ENCODE data around the gene MBTPS1. TPM values are rescaled to one million over a fixed set of nuclear protein-coding genes. Genes with fewer than 3 reads are reported as not detected.

MBTPS1 gene
- total RNA-seq, 4 donors from 2014 or later, result 36.3 to 77.6 (median 53.0) TPM

DNA sequence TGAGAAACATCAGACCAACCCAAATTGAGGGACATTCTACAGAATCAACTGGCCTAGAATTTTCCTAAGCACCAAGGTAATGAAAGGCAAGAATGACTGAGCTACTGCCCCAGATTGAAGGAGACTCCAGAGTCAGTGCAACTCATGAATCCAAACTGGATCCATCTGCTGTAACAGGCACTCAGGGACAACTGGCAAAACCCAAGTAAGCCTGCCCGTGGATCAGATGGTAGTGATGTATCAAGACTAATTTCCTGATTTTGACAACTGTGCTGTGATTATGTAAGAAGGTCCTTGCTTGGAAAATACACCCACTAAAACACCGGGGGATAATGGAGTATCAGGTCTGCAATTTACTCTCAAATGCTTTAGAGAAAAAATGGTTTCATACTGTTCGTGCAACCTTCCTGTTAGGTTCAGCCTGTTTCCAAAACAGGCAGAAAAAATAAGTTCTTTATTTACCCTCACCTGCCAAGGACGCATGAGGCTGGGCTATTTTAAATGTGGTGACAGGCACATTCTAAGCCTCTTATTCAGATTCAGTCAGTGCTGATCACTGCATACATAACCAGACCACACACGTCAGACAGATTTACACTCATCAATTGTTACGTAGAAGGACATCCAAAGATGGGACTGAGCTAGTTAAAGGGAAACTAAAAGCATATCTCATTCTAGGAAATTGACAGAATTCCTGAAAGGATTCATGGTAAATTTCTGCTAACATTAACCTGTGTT is 7.0 kb downstream of the MBTPS1 start:
- TF ChIP-seq, protein P1, sequence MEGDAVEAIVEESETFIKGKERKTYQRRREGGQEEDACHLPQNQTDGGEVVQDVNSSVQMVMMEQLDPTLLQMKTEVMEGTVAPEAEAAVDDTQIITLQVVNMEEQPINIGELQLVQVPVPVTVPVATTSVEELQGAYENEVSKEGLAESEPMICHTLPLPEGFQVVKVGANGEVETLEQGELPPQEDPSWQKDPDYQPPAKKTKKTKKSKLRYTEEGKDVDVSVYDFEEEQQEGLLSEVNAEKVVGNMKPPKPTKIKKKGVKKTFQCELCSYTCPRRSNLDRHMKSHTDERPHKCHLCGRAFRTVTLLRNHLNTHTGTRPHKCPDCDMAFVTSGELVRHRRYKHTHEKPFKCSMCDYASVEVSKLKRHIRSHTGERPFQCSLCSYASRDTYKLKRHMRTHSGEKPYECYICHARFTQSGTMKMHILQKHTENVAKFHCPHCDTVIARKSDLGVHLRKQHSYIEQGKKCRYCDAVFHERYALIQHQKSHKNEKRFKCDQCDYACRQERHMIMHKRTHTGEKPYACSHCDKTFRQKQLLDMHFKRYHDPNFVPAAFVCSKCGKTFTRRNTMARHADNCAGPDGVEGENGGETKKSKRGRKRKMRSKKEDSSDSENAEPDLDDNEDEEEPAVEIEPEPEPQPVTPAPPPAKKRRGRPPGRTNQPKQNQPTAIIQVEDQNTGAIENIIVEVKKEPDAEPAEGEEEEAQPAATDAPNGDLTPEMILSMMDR (IDR thresholded peaks at IDR 0.05), result no peak
- no peak for TF ChIP-seq POLR2A (IDR thresholded peaks at IDR 0.05)
- Histone ChIP-seq H3K4me3 (no peak overlapping the region), H3K36me3 (peaks cover 0 to 50% (median 0%) of the 10 kb centered on the region in 3 donors), H3K27ac (peak overlapping the region in 2 of 4 donors; percentile 6 to 16), H3K27me3 (no peaks in the 10 kb centered on the region), H3K4me1 (peaks cover 0 to 58% (median 3%) of the 10 kb centered on the region in 3 donors), H3K9me3 (no peaks in the 10 kb centered on the region)
- DNase-seq, result no peak
- intact Hi-C loops (cut with DNase I), result no loop called here
- 64 to 71% methylated on average over 6 of the region's 6 CpGs for WGBS, 2 donors

DNA sequence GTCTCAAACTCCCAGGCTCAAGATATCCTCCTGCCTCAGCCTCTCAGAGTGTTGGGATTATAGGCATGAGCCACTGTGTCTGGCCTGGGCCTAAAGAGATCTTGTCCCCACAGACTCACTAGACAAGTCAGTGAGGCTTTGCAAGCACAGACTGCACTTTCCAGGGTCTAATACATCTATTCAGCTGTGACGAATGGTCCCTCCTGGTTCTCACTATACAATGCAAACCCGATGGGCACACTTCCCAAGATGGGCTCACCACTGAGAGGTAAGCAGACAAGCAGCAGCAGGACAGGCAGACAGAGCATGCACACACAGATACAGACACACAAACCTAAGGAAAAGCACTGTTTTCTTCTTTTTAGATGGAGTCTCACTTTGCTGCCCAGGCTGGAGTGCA is 8.8 kb downstream of the MBTPS1 start:
- intact Hi-C loops (cut with DNase I), result no loop called here
- 43 to 60% methylated on average over 1 of the region's 2 CpGs for WGBS, 2 donors
- no peak for DNase-seq
- Histone ChIP-seq H3K27me3 (no peaks in the 10 kb centered on the region), H3K4me1 (peaks cover 0 to 58% (median 7%) of the 10 kb centered on the region in 3 donors), H3K9me3 (no peaks in the 10 kb centered on the region), H3K27ac (no peak overlapping the region), H3K4me3 (no peak overlapping the region), H3K36me3 (peaks cover 0 to 50% (median 0%) of the 10 kb centered on the region in 3 donors)
- TF ChIP-seq POLR2A (IDR thresholded peaks at IDR 0.05), result no peak

DNA sequence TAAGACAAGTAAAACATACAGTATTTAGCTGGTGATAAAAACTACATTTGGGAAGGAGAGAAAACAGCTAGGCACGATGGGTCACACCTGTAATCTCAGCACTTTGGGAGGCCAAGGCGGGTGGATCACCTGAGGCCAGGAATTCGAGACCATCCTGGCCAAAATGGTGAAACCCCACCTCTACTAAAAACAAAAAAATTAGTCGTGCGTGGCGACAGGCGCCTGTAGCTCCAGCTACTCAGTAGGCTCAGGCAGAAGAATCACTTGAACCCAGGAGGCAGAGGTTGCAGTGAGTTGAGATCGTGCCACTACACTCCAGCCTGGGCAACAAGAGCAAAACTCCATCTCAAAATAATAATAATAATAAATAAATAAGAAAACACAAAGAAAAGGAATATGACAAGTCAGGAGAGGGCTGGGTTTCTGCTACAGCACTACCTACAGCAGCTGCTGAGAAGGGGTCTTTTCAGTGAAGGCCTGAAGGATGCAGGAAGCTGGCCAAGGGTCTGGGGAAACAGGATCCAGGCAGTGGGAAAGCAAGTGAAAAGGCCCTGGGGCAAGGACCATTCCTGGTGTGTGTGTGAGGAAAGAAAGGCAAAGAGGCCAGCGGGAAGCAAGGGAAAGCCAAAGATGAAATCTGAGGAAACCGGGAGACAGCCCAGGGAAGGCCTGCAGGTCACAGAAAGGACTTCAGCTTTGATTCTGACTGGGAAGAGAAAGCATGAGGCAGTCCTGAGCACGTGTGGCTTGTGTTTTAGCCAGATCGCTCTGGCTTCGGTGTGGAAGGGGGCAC is 10.6 kb downstream of the MBTPS1 start:
- 82 to 87% methylated on average over 12 to 13 of the region's 13 CpGs for WGBS, 2 donors
- no peak for DNase-seq
- TF ChIP-seq, protein P1 (IDR thresholded peaks at IDR 0.05), result no peak
- no peak for TF ChIP-seq POLR2A (IDR thresholded peaks at IDR 0.05)
- Histone ChIP-seq H3K27ac (no peak overlapping the region), H3K27me3 (no peaks in the 10 kb centered on the region), H3K9me3 (no peaks in the 10 kb centered on the region), H3K36me3 (peaks cover 0 to 57% (median 0%) of the 10 kb centered on the region in 3 donors), H3K4me1 (peaks cover 0 to 64% (median 7%) of the 10 kb centered on the region in 3 donors), H3K4me3 (no peak overlapping the region)
- intact Hi-C loops (cut with DNase I), result no loop called here

DNA sequence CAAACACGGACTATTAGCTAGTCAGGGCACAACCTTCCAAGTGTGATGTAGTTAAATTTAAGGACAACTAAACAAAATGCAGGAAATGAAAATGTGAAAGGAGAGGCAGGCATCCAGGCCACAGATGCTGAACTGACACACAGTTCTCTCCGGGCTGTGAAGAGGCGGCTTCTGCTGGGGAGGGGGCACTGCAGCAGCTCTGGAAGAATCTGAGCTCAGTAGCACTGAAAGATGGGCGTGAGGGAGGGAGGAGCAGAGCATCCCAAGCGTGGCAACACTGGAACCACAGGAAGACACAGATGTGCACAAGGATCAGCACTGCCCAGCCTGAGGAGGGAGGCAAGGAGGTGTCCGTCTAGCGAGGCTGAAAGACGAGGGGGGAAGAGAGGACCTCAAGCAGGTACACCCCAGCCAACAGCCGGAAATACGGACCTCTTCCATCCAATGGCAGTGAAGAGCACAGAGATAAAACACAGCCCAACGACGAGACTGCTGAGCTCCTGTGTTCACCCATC is 11.4 kb downstream of the MBTPS1 start:
- 81% methylated on average over 11 to 12 of the region's 12 CpGs for WGBS, 2 donors
- TF ChIP-seq, protein P1 (IDR thresholded peaks at IDR 0.05), result no peak
- no peak for TF ChIP-seq POLR2A (IDR thresholded peaks at IDR 0.05)
- Histone ChIP-seq H3K36me3 (peaks cover 0 to 57% (median 0%) of the 10 kb centered on the region in 3 donors), H3K4me3 (no peak overlapping the region), H3K27ac (no peak overlapping the region), H3K27me3 (no peaks in the 10 kb centered on the region), H3K4me1 (peaks cover 0 to 59% (median 7%) of the 10 kb centered on the region in 3 donors), H3K9me3 (no peaks in the 10 kb centered on the region)
- no peak for DNase-seq
- intact Hi-C loops (cut with DNase I), result no loop called here

DNA sequence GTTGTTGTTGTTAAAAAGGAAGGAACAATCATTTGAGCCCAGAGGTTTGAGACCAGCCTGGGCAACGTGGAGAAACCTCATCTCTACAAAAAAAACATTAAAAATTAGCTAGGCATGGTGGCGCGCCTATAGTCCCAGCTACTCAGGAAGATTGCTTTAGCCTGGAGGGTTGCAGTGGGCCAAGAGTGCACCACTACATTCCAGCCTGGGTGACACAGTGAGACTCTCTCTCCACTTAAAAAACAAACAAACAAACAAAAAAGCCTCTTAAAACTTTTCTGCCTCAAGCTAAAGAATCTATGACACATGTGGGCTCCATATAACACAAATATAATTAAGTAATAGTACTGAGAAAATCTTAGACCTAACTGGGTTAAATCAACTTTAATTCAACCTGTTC is 12.5 kb downstream of the MBTPS1 start:
- Histone ChIP-seq H3K4me3 (no peak overlapping the region), H3K4me1 (peaks cover 0 to 62% (median 7%) of the 10 kb centered on the region in 3 donors), H3K27me3 (no peaks in the 10 kb centered on the region), H3K9me3 (no peaks in the 10 kb centered on the region), H3K27ac (peak overlapping the region in 3 of 4 donors; percentile 7 to 80 (median 60)), H3K36me3 (peaks cover 0 to 62% (median 0%) of the 10 kb centered on the region in 3 donors)
- 56 to 78% methylated on average over 3 of the region's 3 CpGs for WGBS, 2 donors
- TF ChIP-seq POLR2A (IDR thresholded peaks at IDR 0.05), result no peak
- TF ChIP-seq, protein P1 (IDR thresholded peaks at IDR 0.05), result no peak
- DNase-seq, result no peak
- intact Hi-C loops (cut with DNase I), result no loop called here

Data from esophagus squamous epithelium (tissue), 5 donors.